MM.1S (cell line): ENCODE measurements around the gene DNPEP.

Source experiments
- EZH2 ChIP-seq: fragments of 300-600 bp; sonication (generic); optimal IDR thresholded peaks from 2 replicates; pipeline ENCODE3; 2017; ENCODE audit warnings: low read depth, mild to moderate bottlenecking, antibody characterized with exemption, low read length, mixed read lengths
- TF ChIP-seq, protein P1 (sequence below): fragments of 300-600 bp; sonication (generic); IDR thresholded peaks from 2 replicates; pipeline ENCODE4 v1.5.1; 2016; ENCODE audit warnings: antibody characterized with exemption, low read length, mixed read lengths

GRCh38 chr2:219420687-219421086, 33.0 kb upstream of the DNPEP start:
- TF ChIP-seq, protein P1, sequence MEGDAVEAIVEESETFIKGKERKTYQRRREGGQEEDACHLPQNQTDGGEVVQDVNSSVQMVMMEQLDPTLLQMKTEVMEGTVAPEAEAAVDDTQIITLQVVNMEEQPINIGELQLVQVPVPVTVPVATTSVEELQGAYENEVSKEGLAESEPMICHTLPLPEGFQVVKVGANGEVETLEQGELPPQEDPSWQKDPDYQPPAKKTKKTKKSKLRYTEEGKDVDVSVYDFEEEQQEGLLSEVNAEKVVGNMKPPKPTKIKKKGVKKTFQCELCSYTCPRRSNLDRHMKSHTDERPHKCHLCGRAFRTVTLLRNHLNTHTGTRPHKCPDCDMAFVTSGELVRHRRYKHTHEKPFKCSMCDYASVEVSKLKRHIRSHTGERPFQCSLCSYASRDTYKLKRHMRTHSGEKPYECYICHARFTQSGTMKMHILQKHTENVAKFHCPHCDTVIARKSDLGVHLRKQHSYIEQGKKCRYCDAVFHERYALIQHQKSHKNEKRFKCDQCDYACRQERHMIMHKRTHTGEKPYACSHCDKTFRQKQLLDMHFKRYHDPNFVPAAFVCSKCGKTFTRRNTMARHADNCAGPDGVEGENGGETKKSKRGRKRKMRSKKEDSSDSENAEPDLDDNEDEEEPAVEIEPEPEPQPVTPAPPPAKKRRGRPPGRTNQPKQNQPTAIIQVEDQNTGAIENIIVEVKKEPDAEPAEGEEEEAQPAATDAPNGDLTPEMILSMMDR, result no peak
- no peak for TF ChIP-seq EZH2
